Rectal smooth muscle tissue (tissue), 1 donor: ENCODE data around the gene PET100.
"Not testable (repeated sequence)": the region's sequence is repeated elsewhere in the genome, so short reads cannot be mapped to it uniquely, and the experiment has no call there.

Source experiments
- H3K27ac ChIP-seq: one replicate; pipeline ENCODE4 v1.7.0; 2013; ENCODE audit warnings: low read depth, low read length, inconsistent platforms
- H3K27me3 ChIP-seq: one replicate; pipeline ENCODE4 v1.7.0; 2013; ENCODE audit warnings: low read length; ENCODE audit not compliant: control insufficient read depth, insufficient read depth
- H3K36me3 ChIP-seq: one replicate; pipeline ENCODE4 v1.7.0; 2013; ENCODE audit warnings: low read length; ENCODE audit not compliant: control insufficient read depth, insufficient read depth
- H3K4me1 ChIP-seq: one replicate; pipeline ENCODE4 v1.7.0; 2013; ENCODE audit warnings: low read length; ENCODE audit not compliant: control insufficient read depth, insufficient read depth
- H3K4me3 ChIP-seq: one replicate; pipeline ENCODE4 v1.7.0; 2013; ENCODE audit warnings: low read length
- H3K9ac ChIP-seq: one replicate; pipeline ENCODE4 v1.7.0; 2013; ENCODE audit warnings: low read length

PET100 gene

GRCh38 chr19:7641290-7642276, 12.0 kb downstream of the PET100 start:
- H3K9ac ChIP-seq, result no peak overlapping the region
- H3K27ac ChIP-seq, result no peak overlapping the region
- H3K27me3 ChIP-seq, result peaks cover under 1% of the 10 kb centered on the region

GRCh38 chr19:7642295-7643030, 12.9 kb downstream of the PET100 start:
- no peak overlapping the region for H3K4me3 ChIP-seq
- H3K27ac ChIP-seq, result no peak overlapping the region
- no peaks in the 10 kb centered on the region for H3K4me1 ChIP-seq
- H3K36me3 ChIP-seq, result peaks cover 7% of the 10 kb centered on the region
- H3K27me3 ChIP-seq, result no peaks in the 10 kb centered on the region
- H3K9ac ChIP-seq, result no peak overlapping the region

More at GRCh38 chr19:7641290-7642276, 12.0 kb downstream of the PET100 start:
- Histone ChIP-seq H3K36me3 (peaks cover 7% of the 10 kb centered on the region), H3K4me1 (no peaks in the 10 kb centered on the region), H3K4me3 (no peak overlapping the region)

- no peak overlapping the region for H3K4me3 ChIP-seq
- no peak overlapping the region for H3K27ac ChIP-seq
- H3K9ac ChIP-seq, result no peak overlapping the region
- peaks cover 7% of the 10 kb centered on the region for H3K36me3 ChIP-seq
- H3K4me1 ChIP-seq, result no peaks in the 10 kb centered on the region
- no peaks in the 10 kb centered on the region for H3K27me3 ChIP-seq
These were observed 13.4 kb downstream of the PET100 start for GRCh38 chr19:7643031-7643415.

- H3K9ac ChIP-seq, H3K4me3 ChIP-seq, H3K27ac ChIP-seq, H3K4me1 ChIP-seq, H3K36me3 ChIP-seq, H3K27me3 ChIP-seq: not testable (repeated sequence)
These were observed 14.3 kb downstream of the PET100 start for GRCh38 chr19:7643629-7644549.

GRCh38 chr19:7644550-7644877, 14.9 kb downstream of the PET100 start:
- Histone ChIP-seq H3K27me3 (no peaks in the 10 kb centered on the region), H3K4me1 (no peaks in the 10 kb centered on the region), H3K27ac (no peak overlapping the region), H3K9ac (no peak overlapping the region), H3K4me3 (no peak overlapping the region), H3K36me3 (peaks cover 7% of the 10 kb centered on the region)

GRCh38 chr19:7645163-7645562, 15.6 kb downstream of the PET100 start:
- H3K36me3 ChIP-seq, result peaks cover 2% of the 10 kb centered on the region
- H3K27ac ChIP-seq, result no peak overlapping the region
- H3K27me3 ChIP-seq, result no peaks in the 10 kb centered on the region

GRCh38 chr19:7645656-7646425, 16.2 kb downstream of the PET100 start:
- H3K4me3 ChIP-seq, result no peak overlapping the region
- H3K4me1 ChIP-seq, result no peaks in the 10 kb centered on the region
- no peaks in the 10 kb centered on the region for H3K36me3 ChIP-seq
- H3K27ac ChIP-seq, result no peak overlapping the region
- H3K9ac ChIP-seq, result no peak overlapping the region
- no peaks in the 10 kb centered on the region for H3K27me3 ChIP-seq

More at GRCh38 chr19:7645163-7645562, 15.6 kb downstream of the PET100 start:
- Histone ChIP-seq H3K9ac (no peak overlapping the region), H3K4me3 (no peak overlapping the region), H3K4me1 (no peaks in the 10 kb centered on the region)

GRCh38 chr19:7646426-7646700, 16.8 kb downstream of the PET100 start:
- Histone ChIP-seq H3K4me3 (no peak overlapping the region), H3K36me3 (no peaks in the 10 kb centered on the region), H3K27ac (no peak overlapping the region), H3K9ac (no peak overlapping the region), H3K27me3 (no peaks in the 10 kb centered on the region), H3K4me1 (no peaks in the 10 kb centered on the region)

- H3K9ac ChIP-seq, result no peak overlapping the region
- H3K27ac ChIP-seq, result no peak overlapping the region
- H3K4me3 ChIP-seq, result no peak overlapping the region
- H3K36me3 ChIP-seq, result no peaks in the 10 kb centered on the region
- peaks cover 1% of the 10 kb centered on the region for H3K4me1 ChIP-seq
- no peaks in the 10 kb centered on the region for H3K27me3 ChIP-seq
These were observed 17.6 kb downstream of the PET100 start for GRCh38 chr19:7647156-7647555.

GRCh38 chr19:7648265-7649014, 18.8 kb downstream of the PET100 start:
- Histone ChIP-seq H3K9ac (no peak overlapping the region), H3K4me3 (no peak overlapping the region), H3K36me3 (no peaks in the 10 kb centered on the region), H3K27ac (no peak overlapping the region), H3K4me1 (peaks cover 3% of the 10 kb centered on the region), H3K27me3 (no peaks in the 10 kb centered on the region)

GRCh38 chr19:7650148-7650547, 20.6 kb downstream of the PET100 start:
- Histone ChIP-seq H3K9ac (no peak overlapping the region), H3K27me3 (no peaks in the 10 kb centered on the region), H3K36me3 (no peaks in the 10 kb centered on the region), H3K4me3 (no peak overlapping the region), H3K4me1 (peaks cover 3% of the 10 kb centered on the region), H3K27ac (no peak overlapping the region)
